IMR-90 (cell line): ENCODE measurements around the gene PIP4K2A. TPM values are rescaled to one million over a fixed set of nuclear protein-coding genes. Genes with fewer than 3 reads are reported as not detected.

Source experiments
- ATAC-seq: fragments of 200-7000 bp; cut with Tn5 transposase; 2 replicates; pipeline ENCODE4 v1.9.1; 2020; ENCODE audit warnings: low read depth, mild to moderate bottlenecking, moderate library complexity
- BruUV-seq: library from RNA; stranded (reverse); fragments of 400-500 nt; replicated peaks from 2 replicates; lab custom pipeline; 2021; lab: Mats Ljungman, UMichigan
- CTCF ChIA-PET: fragments of 300-600 bp; formaldehyde crosslinking; extraction: SDS; loops from one replicate; lab custom pipeline; 2021; ENCODE audit warnings: antibody characterized with exemption; lab: Yijun Ruan, JAX
- POLR2A ChIA-PET: fragments of 300-600 bp; sonication (Branson Sonifier 250); formaldehyde crosslinking; loops from one replicate; lab custom pipeline; 2022; ENCODE audit warnings: antibody characterized with exemption; ENCODE audit not compliant: unreplicated experiment; lab: Charles Lee
- DNase-seq: peaks from one replicate; pipeline ENCODE4 v3.0.0; 2013
- H2AFZ ChIP-seq: replicated peaks from 2 replicates; pipeline ENCODE3; 2013; ENCODE audit warnings: low read length, mild to moderate bottlenecking; ENCODE audit not compliant: poor library complexity
- H2AK5ac ChIP-seq: 2 replicates; pipeline ENCODE4 v1.6.1; 2013; ENCODE audit warnings: low read depth, low read length, inconsistent platforms
- H2AK9ac ChIP-seq: replicated peaks from 2 replicates; pipeline ENCODE3; 2013; ENCODE audit warnings: mild to moderate bottlenecking, low read depth, low read length, moderate library complexity; ENCODE audit not compliant: poor library complexity
- H2BK120ac ChIP-seq: 2 replicates; pipeline ENCODE4 v1.6.1; 2013; ENCODE audit warnings: low read depth, low read length, inconsistent platforms
- H2BK15ac ChIP-seq: 3 replicates; pipeline ENCODE4 v1.6.1; 2013; ENCODE audit warnings: low read depth, low read length, inconsistent platforms
- H2BK20ac ChIP-seq: 2 replicates; pipeline ENCODE4 v1.6.1; 2013; ENCODE audit warnings: low read depth, mild to moderate bottlenecking, inconsistent platforms, low read length, moderate library complexity
- H2BK5ac ChIP-seq: 2 replicates; pipeline ENCODE4 v1.6.1; 2013; ENCODE audit warnings: mild to moderate bottlenecking, low read depth, low read length, inconsistent platforms; ENCODE audit not compliant: poor library complexity, severe bottlenecking
- H3K14ac ChIP-seq: replicated peaks from 2 replicates; pipeline ENCODE4 v1.6.1; 2013; ENCODE audit warnings: low read depth, low read length, inconsistent platforms
- H3K18ac ChIP-seq: 2 replicates; pipeline ENCODE4 v1.6.1; 2013; ENCODE audit warnings: low read depth, low read length, control low read depth
- H3K23ac ChIP-seq: 2 replicates; pipeline ENCODE4 v1.6.1; 2013; ENCODE audit warnings: low read depth, low read length, inconsistent platforms
- H3K27ac ChIP-seq: 2 replicates; pipeline ENCODE4 v1.5.1; 2013; ENCODE audit warnings: mild to moderate bottlenecking, control low read depth, low read length; ENCODE audit not compliant: insufficient read depth
- H3K27me3 ChIP-seq: 2 replicates; pipeline ENCODE4 v1.6.1; 2013; ENCODE audit warnings: low read length; ENCODE audit not compliant: control insufficient read depth, insufficient read depth
- H3K36me3 ChIP-seq: 2 replicates; pipeline ENCODE4 v1.6.1; 2013; ENCODE audit warnings: low read length, mixed read lengths; ENCODE audit not compliant: control insufficient read depth, insufficient read depth
- H3K4ac ChIP-seq: 2 replicates; pipeline ENCODE4 v1.6.1; 2013; ENCODE audit warnings: low read depth, low read length, inconsistent platforms
- H3K4me1 ChIP-seq: 2 replicates; pipeline ENCODE4 v1.6.1; 2013; ENCODE audit warnings: low read length, mixed read lengths; ENCODE audit not compliant: control insufficient read depth, insufficient read depth
- H3K4me2 ChIP-seq: 2 replicates; pipeline ENCODE4 v1.6.1; 2013; ENCODE audit warnings: low read depth, mild to moderate bottlenecking, control low read depth, low read length, moderate library complexity
- H3K4me3 ChIP-seq: 2 replicates; pipeline ENCODE4 v1.5.1; 2013; ENCODE audit warnings: low read depth, mild to moderate bottlenecking, control low read depth, low read length, moderate library complexity; ENCODE audit not compliant: insufficient read depth
- H3K56ac ChIP-seq: 2 replicates; pipeline ENCODE4 v1.6.1; 2013; ENCODE audit warnings: low read length, inconsistent platforms; ENCODE audit not compliant: insufficient read depth; ENCODE audit errors: extremely low read depth
- H3K79me1 ChIP-seq, 2 experiments: 2 replicates each; pipeline ENCODE4 v1.6.1; 2013; ENCODE audit warnings: low read length in 2 of 2, inconsistent platforms in 1 of 2, low read depth in 1 of 2
- H3K9ac ChIP-seq: 2 replicates; pipeline ENCODE4 v1.6.1; 2013; ENCODE audit warnings: low read depth, low read length, control low read depth
- H3K9me1 ChIP-seq: 2 replicates; pipeline ENCODE4 v1.6.1; 2013; ENCODE audit warnings: low read length, inconsistent platforms; ENCODE audit not compliant: insufficient read depth
- H3K9me3 ChIP-seq: 2 replicates; pipeline ENCODE4 v1.6.1; 2013; ENCODE audit warnings: low read length; ENCODE audit not compliant: control insufficient read depth, insufficient read depth
- H4K20me1 ChIP-seq: 2 replicates; pipeline ENCODE4 v1.6.1; 2013; ENCODE audit warnings: low read length, inconsistent platforms; ENCODE audit not compliant: insufficient read depth
- H4K5ac ChIP-seq: 2 replicates; pipeline ENCODE4 v1.6.1; 2013; ENCODE audit warnings: mild to moderate bottlenecking, low read depth, low read length, control low read depth
- H4K8ac ChIP-seq, 2 experiments: 2 replicates each; pipeline ENCODE4 v1.6.1; 2013; ENCODE audit warnings: low read depth in 2 of 2, low read length in 2 of 2, control low read depth in 1 of 2, inconsistent platforms in 1 of 2
- H4K91ac ChIP-seq: 2 replicates; pipeline ENCODE4 v1.6.1; 2013; ENCODE audit warnings: low read depth, low read length, inconsistent platforms; ENCODE audit not compliant: insufficient read depth
- CEBPB ChIP-seq: IDR thresholded peaks from 2 replicates; pipeline ENCODE4 v1.6.1; 2012; ENCODE audit warnings: low read depth, low read length, improper control_type of control experiment
- RCOR1 ChIP-seq: IDR thresholded peaks from 2 replicates; pipeline ENCODE4 v1.6.1; 2012; ENCODE audit warnings: mild to moderate bottlenecking, low read length, improper control_type of control experiment; ENCODE audit not compliant: insufficient replicate concordance
- WGBS, 2 experiments: methylation state at CpG; one replicate each; pipeline versions ENCODE4 v1.1.5 to v1.1.7; 2013; ENCODE audit warnings: missing lambda C conversion rate in 2 of 2; ENCODE audit not compliant: insufficient read length in 1 of 2; ENCODE audit errors: extremely low coverage in 2 of 2; 5-methylcytosine and 5-hydroxymethylcytosine counted together
- dilution Hi-C: fragments of 300-500 bp; cut with HindIII; formaldehyde crosslinking; loops from one replicate; pipeline ENCODE4 v1.14.3; 2018; ENCODE audit warnings: low sequenced_read_pairs; ENCODE audit not compliant: unreplicated experiment
- in situ Hi-C: fragments of 300-500 bp; cut with MboI; formaldehyde crosslinking; loops from 3 replicates; pipeline ENCODE4 v1.14.3; 2019; ENCODE audit warnings: low sequenced_read_pairs, inconsistent platforms, mixed read lengths
- intact Hi-C: fragments of 100-400 bp; cut with micrococcal nuclease; formaldehyde crosslinking; loops from 2 replicates; pipeline ENCODE4 v1.10.0; 2022
- polyA plus RNA-seq, 3 experiments: library from polyadenylated mRNA; depleted of rRNA; stranded (reverse); fragments of >200 nt; gene quantifications; 2 replicates each; pipeline ENCODE4 v1.2.3, GENCODE V29; 2012; ENCODE audit warnings: low replicate concordance in 1 of 3
- total RNA-seq: library from RNA; depleted of rRNA; stranded (reverse); fragments of >200 nt; gene quantifications from 2 replicates; pipeline ENCODE4 v1.2.3, GENCODE V29; 2012

The PIP4K2A gene
- total and polyA plus RNA-seq, 2 of the 4 experiments (the other 2 are of a cell fraction), result 9.8 to 18.1 TPM

- Histone ChIP-seq H3K4me1 (peaks cover 3% of the 10 kb centered on the region; the same call in 1 of the 2 replicates), H4K8ac (no peak overlapping the region), H3K36me3 (no peaks in the 10 kb centered on the region), H3K56ac (no peak overlapping the region), H3K9me1 (peaks cover 4% of the 10 kb centered on the region; the same call in 1 of the 2 replicates), H2AK9ac (no peak overlapping the region), H4K20me1 (no peaks in the 10 kb centered on the region), H4K91ac (no peak overlapping the region), H3K4ac (no peak overlapping the region), H3K9ac (no peak overlapping the region), H3K18ac (no peak overlapping the region), H2BK120ac (no peak overlapping the region), H3K23ac (no peak overlapping the region), H3K27me3 (no peaks in the 10 kb centered on the region), H2AK5ac (no peak overlapping the region), H3K14ac (no peak overlapping the region), H3K79me1 (0 out of 4 replicates have a peak, but pooled peaks cover 0 to 6% of the 10 kb centered on the region in 2 experiments), H4K5ac (no peak overlapping the region), H2BK15ac (no peak overlapping the region), H2BK20ac (no peak overlapping the region), H3K4me2 (no peak overlapping the region), H3K4me3 (no peak overlapping the region), H2BK5ac (no peak overlapping the region), H2AFZ (no peak overlapping the region), H3K9me3 (no peaks in the 10 kb centered on the region), H3K27ac (no peak overlapping the region)
- ChIA-PET POLR2A (no interaction called here), CTCF (no interaction called here)
- TF ChIP-seq RCOR1 (no peak), CEBPB (0 out of 2 replicates have a peak, but pooled peaks have one; percentile 21)
- no TSS peak for BruUV-seq
- intact Hi-C loops, result loop anchor here (10.0 kb wide), 2 partner anchors 233 to 553 kb away; partner anchors contain the start of genes BMI1 and DNAJC1
- in situ Hi-C loops, result loop anchor here (25.0 kb wide), 1 partner anchor 545 kb away; the partner anchor contains the start of gene DNAJC1
- no peak for ATAC-seq
- DNase-seq, result peak; percentile 13
- WGBS, 2 experiments, result no CpG with 5 or more reads among the region's 1 CpG
- dilution Hi-C loops, result no loop called here
Observed at GRCh38 chr10:22557321-22557720, 157.1 kb downstream of the PIP4K2A start.
